ENCODE measurements around the gene NLN.

GRCh38 chr5:65861830-65862241 is 139.8 kb downstream of the NLN start:
- TF ChIP-seq POLR2A (IDR thresholded peaks at IDR 0.05) (no peak), CTCF (IDR thresholded peaks at IDR 0.05) (no peak)

Measured in thyroid gland (tissue), 4 donors.